Endothelial cell of umbilical vein (primary cell): ENCODE results near the gene OLFM1. TPM values are rescaled to one million over a fixed set of nuclear protein-coding genes. Genes with fewer than 3 reads are reported as not detected.

Experiments used
- BruUV-seq: library from RNA; stranded (reverse); fragments of 400-500 nt; replicated peaks from 2 replicates; lab custom pipeline; 2021; lab: Mats Ljungman, UMichigan
- CTCF ChIA-PET: fragments of 300-600, 350-600 bp; sonication (Branson Sonifier 250); formaldehyde crosslinking; loops from one replicate; lab custom pipeline; 2021; ENCODE audit warnings: antibody characterized with exemption, inconsistent platforms; lab: Charles Lee
- POLR2A ChIA-PET: fragments of 300-600, 350-600 bp; sonication (Branson Sonifier 250); formaldehyde crosslinking; loops from one replicate; lab custom pipeline; 2021; ENCODE audit warnings: antibody characterized with exemption, inconsistent platforms; lab: Charles Lee
- DNase-seq: peaks from one replicate; pipeline ENCODE4 v3.0.0-alpha.2; 2011; ENCODE audit warnings: low read depth, low spot score
- FAIRE-seq: peaks from 2 replicates; lab custom pipeline; 2011; peaks lifted over from hg19 to GRCh38; lab: Jason Lieb, UNC
- H2AFZ ChIP-seq: 2 replicates; pipeline ENCODE4 v1.6.0; 2012; ENCODE audit warnings: low read depth, low read length, control low read depth, inconsistent platforms
- H3K27ac ChIP-seq: 2 replicates; pipeline ENCODE4 v1.5.1; 2011; ENCODE audit warnings: low read depth, mild to moderate bottlenecking, control low read depth, low read length, moderate library complexity; ENCODE audit not compliant: insufficient read depth
- H3K27me3 ChIP-seq, 2 experiments: 2 replicates each; pipeline versions ENCODE4 v1.6.0 to v1.6.1; 2011; ENCODE audit warnings: low read length in 2 of 2, mixed read lengths in 1 of 2; ENCODE audit not compliant: control insufficient read depth in 2 of 2, insufficient read depth in 2 of 2
- H3K36me3 ChIP-seq, 2 experiments: 2 replicates in 1 of 2; 3 replicates in 1 of 2; pipeline ENCODE4 v1.5.1; 2011; ENCODE audit warnings: low read length in 2 of 2, mild to moderate bottlenecking in 1 of 2, moderate library complexity in 1 of 2; ENCODE audit not compliant: control insufficient read depth in 2 of 2, insufficient read depth in 2 of 2; ENCODE audit errors: extremely low read depth in 1 of 2
- H3K4me1 ChIP-seq: 3 replicates; pipeline ENCODE4 v1.5.1; 2011; ENCODE audit warnings: mild to moderate bottlenecking, low read length; ENCODE audit not compliant: control insufficient read depth, insufficient read depth; ENCODE audit errors: extremely low read depth
- H3K4me2 ChIP-seq: 2 replicates; pipeline ENCODE4 v1.6.1; 2011; ENCODE audit warnings: low read length, control low read depth, mixed read lengths; ENCODE audit not compliant: insufficient read depth
- H3K4me3 ChIP-seq, 3 experiments: fragments of 200-600 bp in 1 of 3; sonication (generic), shearing (Covaris generic) in 1 of 3; replicated peaks in 1 of 3; 2 replicates each; pipeline ENCODE4 v1.5.1; 2011 to 2016; ENCODE audit warnings: control low read depth in 3 of 3, low read length in 3 of 3, mild to moderate bottlenecking in 2 of 3, inconsistent platforms in 1 of 3, low read depth in 1 of 3, moderate library complexity in 1 of 3; ENCODE audit not compliant: insufficient read depth in 1 of 3
- H3K79me2 ChIP-seq: 2 replicates; pipeline ENCODE4 v1.6.0; 2012; ENCODE audit warnings: low read length, inconsistent platforms; ENCODE audit not compliant: control insufficient read depth, insufficient read depth
- H3K9ac ChIP-seq: replicated peaks from 2 replicates; pipeline ENCODE3; 2011; ENCODE audit warnings: low read length, control low read depth; ENCODE audit not compliant: insufficient read depth; ENCODE audit errors: extremely low read depth
- H3K9me1 ChIP-seq: replicated peaks from 3 replicates; pipeline ENCODE4 v1.6.0; 2011; ENCODE audit warnings: mild to moderate bottlenecking, low read length; ENCODE audit not compliant: control insufficient read depth, insufficient read depth; ENCODE audit errors: extremely low read depth
- H3K9me3 ChIP-seq: replicated peaks from 2 replicates; pipeline ENCODE4 v1.5.1; 2012; ENCODE audit warnings: low read length, inconsistent platforms; ENCODE audit not compliant: control insufficient read depth, insufficient read depth
- H4K20me1 ChIP-seq: replicated peaks from 2 replicates; pipeline ENCODE3; 2011; ENCODE audit warnings: mild to moderate bottlenecking, low read length; ENCODE audit not compliant: control insufficient read depth, insufficient read depth; ENCODE audit errors: extremely low read depth
- EZH2 ChIP-seq: IDR thresholded peaks from 2 replicates; pipeline ENCODE4 v1.6.1; 2012; ENCODE audit warnings: borderline replicate concordance, low read depth, mild to moderate bottlenecking, moderate library complexity, low read length, inconsistent platforms; ENCODE audit not compliant: severe bottlenecking
- FOS ChIP-seq: IDR thresholded peaks from 2 replicates; pipeline ENCODE4 v1.6.1; 2011; ENCODE audit warnings: mild to moderate bottlenecking, low read length, moderate library complexity, borderline replicate concordance; ENCODE audit not compliant: insufficient read depth
- GATA2 ChIP-seq: IDR thresholded peaks from 2 replicates; pipeline ENCODE4 v1.7.0; 2011; ENCODE audit warnings: low read depth, mild to moderate bottlenecking, moderate library complexity, mixed read lengths, low read length; ENCODE audit not compliant: insufficient read length, insufficient read depth
- JUN ChIP-seq: IDR thresholded peaks from 2 replicates; pipeline ENCODE4 v1.6.1; 2011; ENCODE audit warnings: borderline replicate concordance, low read depth; ENCODE audit not compliant: insufficient read length, insufficient read depth
- MAX ChIP-seq: IDR thresholded peaks from 2 replicates; pipeline ENCODE4 v1.6.1; 2011; ENCODE audit not compliant: insufficient read depth, insufficient read length
- MYC ChIP-seq: IDR thresholded peaks from one replicate; pipeline ENCODE4 v1.6.1; 2011; ENCODE audit warnings: mild to moderate bottlenecking, low read depth, low read length
- POLR2A ChIP-seq: IDR thresholded peaks from 2 replicates; pipeline ENCODE4 v1.6.1; 2012; ENCODE audit warnings: low read depth, mild to moderate bottlenecking, control low read depth, low read length
- POLR2AphosphoS5 ChIP-seq: IDR thresholded peaks from 2 replicates; pipeline ENCODE4 v1.6.1; 2012; ENCODE audit warnings: low read depth, mild to moderate bottlenecking, control low read depth, low read length, moderate library complexity; ENCODE audit not compliant: insufficient read depth
- dilution Hi-C: fragments of 300-500 bp; cut with MboI; formaldehyde crosslinking; loops from one replicate; pipeline ENCODE4 v1.15.0; 2019; ENCODE audit warnings: low sequenced_read_pairs; ENCODE audit not compliant: extremely low pct_ligation_motif_present
- intact Hi-C: fragments of 100-400 bp; cut with micrococcal nuclease; formaldehyde crosslinking; loops from one replicate; pipeline ENCODE4 v1.10.0; 2022
- polyA plus RNA-seq, 4 experiments: library from polyadenylated mRNA; depleted of rRNA in 3 of 4; stranded (reverse) in 3 of 4; unstranded in 1 of 4; fragments of >200 nt; gene quantifications; 2 replicates each; pipeline versions ENCODE4 v1.2.1 to v1.2.3, GENCODE V29; 2011 to 2012; ENCODE audit warnings: missing spikeins in 1 of 4
- total RNA-seq: library from RNA; stranded (reverse); gene quantifications from 2 replicates; pipeline ENCODE4 v1.2.3, GENCODE V29; 2021
- TF ChIP-seq, protein P1 (sequence below), 2 donors: IDR thresholded peaks; 1 replicate in 1 of 2; 2 replicates in 1 of 2; pipeline ENCODE4 v1.5.1; 2011; ENCODE audit warnings: low read length in 2 of 2, mild to moderate bottlenecking in 2 of 2, moderate library complexity in 2 of 2, control low read depth in 1 of 2, inconsistent platforms in 1 of 2, low read depth in 1 of 2; ENCODE audit not compliant: insufficient read depth in 1 of 2; ENCODE audit errors: extremely low read depth in 1 of 2

Gene OLFM1
- total and polyA plus RNA-seq, 2 donors (not counting 3 experiments of a cell fraction or from before 2014, with no cell fraction given): 0.07 to 0.95 TPM

DNA sequence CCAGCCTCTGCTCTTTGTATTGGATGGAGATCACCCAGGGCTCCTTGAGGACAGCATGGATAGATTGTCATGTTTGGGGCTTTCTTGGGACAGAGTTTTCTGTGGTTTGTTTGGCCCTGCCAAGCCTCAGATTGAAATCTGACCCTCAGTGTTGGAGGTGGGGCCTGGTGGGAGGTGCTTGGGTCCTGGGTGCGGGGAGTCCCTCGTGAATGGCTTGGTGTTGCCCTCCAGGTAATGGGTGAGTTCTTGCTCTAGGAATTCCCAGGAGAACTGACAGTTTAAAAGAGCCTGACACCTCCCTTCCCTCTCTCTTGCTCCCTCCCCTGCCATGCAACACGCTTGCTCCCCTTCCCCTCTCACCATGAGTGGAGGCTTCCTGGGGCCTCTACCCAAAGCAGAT, 48.6 kb upstream of the OLFM1 start:
- intact Hi-C loops: no loop called here
- Histone ChIP-seq H3K4me1 (no peaks in the 10 kb centered on the region), H3K4me3 (no peak overlapping the region), H3K9me1 (no peaks in the 10 kb centered on the region), H3K79me2 (no peaks in the 10 kb centered on the region), H3K36me3 (no peaks in the 10 kb centered on the region), H3K4me2 (no peak overlapping the region), H4K20me1 (no peaks in the 10 kb centered on the region), H3K9me3 (no peaks in the 10 kb centered on the region), H3K9ac (no peak overlapping the region), H2AFZ (no peak overlapping the region), H3K27me3 (no peaks in the 10 kb centered on the region), H3K27ac (no peak overlapping the region)
- dilution Hi-C loops: no loop called here
- TF ChIP-seq POLR2A (no peak), FOS (no peak), MAX (no peak), MYC (no peak), JUN (no peak), EZH2 (no peak), GATA2 (no peak), POLR2AphosphoS5 (no peak)
- TF ChIP-seq, protein P1, sequence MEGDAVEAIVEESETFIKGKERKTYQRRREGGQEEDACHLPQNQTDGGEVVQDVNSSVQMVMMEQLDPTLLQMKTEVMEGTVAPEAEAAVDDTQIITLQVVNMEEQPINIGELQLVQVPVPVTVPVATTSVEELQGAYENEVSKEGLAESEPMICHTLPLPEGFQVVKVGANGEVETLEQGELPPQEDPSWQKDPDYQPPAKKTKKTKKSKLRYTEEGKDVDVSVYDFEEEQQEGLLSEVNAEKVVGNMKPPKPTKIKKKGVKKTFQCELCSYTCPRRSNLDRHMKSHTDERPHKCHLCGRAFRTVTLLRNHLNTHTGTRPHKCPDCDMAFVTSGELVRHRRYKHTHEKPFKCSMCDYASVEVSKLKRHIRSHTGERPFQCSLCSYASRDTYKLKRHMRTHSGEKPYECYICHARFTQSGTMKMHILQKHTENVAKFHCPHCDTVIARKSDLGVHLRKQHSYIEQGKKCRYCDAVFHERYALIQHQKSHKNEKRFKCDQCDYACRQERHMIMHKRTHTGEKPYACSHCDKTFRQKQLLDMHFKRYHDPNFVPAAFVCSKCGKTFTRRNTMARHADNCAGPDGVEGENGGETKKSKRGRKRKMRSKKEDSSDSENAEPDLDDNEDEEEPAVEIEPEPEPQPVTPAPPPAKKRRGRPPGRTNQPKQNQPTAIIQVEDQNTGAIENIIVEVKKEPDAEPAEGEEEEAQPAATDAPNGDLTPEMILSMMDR (IDR thresholded peaks at IDR 0.05; ENCODE audit: extremely low read depth in 1 of 2, insufficient read depth in 1 of 2, low read depth in 1 of 2, low read length in 2 of 2): no peak
- BruUV-seq: no TSS peak
- ChIA-PET CTCF (no interaction called here), POLR2A (no interaction called here)
- DNase-seq (no peak), FAIRE-seq (no peak)
